Colon (tissue), 2 donors: ENCODE results near the gene POLE3.
"Not testable (repeated sequence)": the region's sequence is repeated elsewhere in the genome, so short reads cannot be mapped to it uniquely, and the experiment has no call there.

Source experiments
- FAIRE-seq: peaks from 2 replicates; lab custom pipeline; 2012; peaks lifted over from hg19 to GRCh38; lab: Jason Lieb, UNC
- donor health status: control.
- donor health status: control.

Gene POLE3, protein sequence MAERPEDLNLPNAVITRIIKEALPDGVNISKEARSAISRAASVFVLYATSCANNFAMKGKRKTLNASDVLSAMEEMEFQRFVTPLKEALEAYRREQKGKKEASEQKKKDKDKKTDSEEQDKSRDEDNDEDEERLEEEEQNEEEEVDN

DNA sequence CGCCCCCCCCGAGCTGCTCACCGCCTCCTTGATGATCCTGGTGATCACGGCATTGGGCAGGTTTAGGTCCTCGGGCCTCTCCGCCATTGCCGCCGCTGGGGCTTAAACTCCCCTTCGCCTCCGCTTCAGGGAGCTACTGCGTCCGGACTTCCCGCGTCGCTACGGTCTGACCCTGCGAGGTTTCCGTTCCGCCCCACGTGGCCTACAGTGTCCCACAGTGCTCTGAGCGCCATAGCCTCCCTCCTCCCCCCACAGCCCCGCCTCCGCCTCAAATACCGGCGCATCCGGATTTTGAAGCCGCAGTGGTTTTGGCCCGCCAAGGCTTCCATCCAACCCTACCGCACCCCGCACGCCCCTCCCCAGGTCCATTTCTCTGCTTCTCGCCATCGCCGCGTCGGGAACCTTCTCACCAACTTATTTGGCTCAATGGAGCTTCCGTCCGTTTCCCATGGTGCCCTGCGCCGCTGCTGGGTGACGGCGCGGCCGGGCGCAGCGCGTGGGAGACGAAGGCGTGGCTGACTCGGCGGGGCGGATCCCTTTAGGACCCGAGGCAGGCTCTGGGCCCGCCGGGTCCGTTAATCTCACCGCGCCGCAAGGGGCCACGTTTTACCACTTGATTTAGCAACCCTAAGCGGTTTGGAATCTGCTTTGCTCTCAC, at the start of gene POLE3, which contains the start of gene C9orf43:
Gene POLE3, minus strand, starts transcription at position 469 of the 658 bp plus-strand sequence. Its CDS starts 382 bp downstream, at position 87.
Gene C9orf43, plus strand, starts transcription at position 541 of the 658 bp plus-strand sequence. CDS start 2,747 bp downstream, outside the sequence.
- no peak for FAIRE-seq

DNA sequence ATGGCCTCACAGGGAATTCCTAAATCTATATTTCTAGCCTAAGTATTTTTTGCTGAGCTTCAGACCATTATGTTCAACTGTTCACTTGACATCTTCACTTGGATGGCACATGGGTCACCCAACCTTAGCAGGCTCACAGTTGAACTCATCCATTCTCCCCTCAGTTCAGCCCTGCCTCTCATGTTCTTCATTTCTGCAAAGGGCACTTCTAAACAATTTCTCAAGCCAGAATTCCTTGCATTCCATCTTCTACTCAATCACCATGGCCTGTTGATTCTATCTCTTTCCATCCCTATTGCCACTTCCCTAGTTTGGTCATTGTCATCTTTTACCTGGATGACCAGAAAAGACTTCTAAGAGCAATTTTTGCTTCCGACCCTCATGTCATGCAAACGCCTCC, 45.8 kb upstream of the POLE3 start:
- no peak for FAIRE-seq

DNA sequence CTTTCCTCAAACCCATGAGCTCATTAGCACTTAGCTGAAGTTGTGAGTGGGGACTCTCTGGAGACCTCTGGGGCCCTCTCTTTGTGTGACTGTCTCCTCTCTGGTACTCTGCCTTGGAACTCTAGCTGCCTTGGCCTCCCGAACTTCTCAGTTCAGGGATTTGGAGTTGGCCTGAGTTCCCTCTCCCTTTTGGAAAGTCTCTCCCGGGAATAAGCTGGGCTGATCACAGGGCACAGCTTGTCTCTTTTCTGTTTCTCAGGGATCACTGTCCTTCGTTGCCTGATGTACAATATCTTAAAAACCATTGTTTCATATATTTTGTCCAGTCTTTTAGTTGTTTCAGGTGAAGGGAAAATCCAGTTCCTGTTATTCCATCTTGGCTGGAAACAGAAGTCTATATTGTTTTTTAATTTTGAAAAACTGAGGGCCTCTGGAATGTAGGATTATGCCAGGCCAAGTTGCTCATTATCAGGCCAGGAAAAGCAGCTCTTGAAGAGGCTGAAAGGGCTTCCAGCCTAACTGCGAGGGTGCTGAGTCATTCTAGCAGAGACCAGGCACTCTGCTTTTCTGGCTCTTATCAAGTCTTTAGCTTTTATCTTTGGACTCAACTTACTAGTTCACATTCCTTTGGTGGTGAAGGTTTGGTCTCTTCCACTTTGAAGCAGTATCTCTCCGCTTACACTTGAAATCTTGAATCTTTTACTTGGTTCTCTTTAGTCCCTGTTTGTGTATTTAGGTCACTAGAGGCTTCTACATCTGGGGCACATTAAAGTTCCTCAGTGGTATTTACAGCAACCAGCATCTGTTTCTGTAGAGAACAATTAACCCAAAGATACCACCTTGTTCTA, 44.7 kb upstream of the POLE3 start:
- FAIRE-seq: no peak

DNA sequence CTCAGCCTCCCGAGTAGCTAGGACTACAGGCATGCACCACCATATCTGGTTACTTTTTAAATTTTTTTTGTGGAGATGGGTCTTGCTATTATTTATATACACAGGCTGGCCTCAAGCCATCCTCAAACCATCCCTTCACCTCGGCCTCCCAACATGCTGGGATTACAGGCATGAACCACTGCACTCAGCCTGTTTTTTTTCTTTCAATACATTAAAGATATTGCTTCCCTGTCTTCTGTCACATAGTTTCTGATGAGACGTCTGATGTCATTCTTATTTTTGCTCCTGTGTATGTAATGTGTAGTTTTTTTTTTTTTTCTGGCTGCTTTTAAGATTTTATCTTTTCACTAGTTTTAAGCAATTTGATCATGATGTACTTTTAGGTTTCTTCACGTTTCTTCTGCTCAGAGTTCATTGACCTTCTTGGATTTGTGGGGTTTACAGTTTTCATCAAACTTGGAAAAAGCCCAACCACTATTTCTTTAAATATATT, 41.7 kb upstream of the POLE3 start:
- FAIRE-seq: no peak

DNA sequence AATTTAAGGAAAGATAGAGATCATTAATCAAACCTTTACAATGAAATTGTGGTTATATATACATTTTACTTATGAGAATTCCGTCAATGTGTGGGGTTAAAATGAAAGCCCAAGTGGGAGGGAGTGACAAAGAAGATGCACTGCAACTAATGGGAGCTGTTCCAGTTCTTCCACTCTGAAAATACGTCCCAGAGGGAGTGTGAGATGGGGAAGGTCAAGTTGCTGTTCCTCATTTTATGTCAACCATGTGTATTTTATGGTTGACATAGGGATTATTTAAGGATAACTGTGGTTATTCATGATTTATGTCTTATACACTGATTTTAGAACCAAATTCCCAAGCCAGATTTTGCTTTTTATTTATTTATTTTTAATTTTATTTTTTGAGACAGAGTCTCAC, 38.9 kb upstream of the POLE3 start:
- FAIRE-seq: no peak

DNA sequence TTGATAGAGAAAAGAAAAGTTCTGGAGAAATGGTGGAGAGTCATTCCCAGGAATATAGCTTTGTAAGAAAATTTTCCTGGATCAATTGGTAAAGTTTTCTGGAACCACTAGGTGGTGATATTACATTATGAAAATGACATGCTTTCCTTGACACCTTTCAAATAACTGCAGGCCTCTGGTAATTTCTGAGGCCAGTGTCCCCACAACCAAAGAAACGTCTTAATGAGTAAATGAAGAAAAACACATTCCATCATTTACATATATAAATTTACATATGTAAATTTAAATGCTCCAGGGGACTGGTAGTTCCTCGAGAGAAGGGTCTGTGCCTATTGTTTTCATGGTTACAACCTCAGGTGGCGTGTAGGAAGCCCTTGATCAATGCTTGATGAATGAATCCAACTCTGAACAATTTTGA, 35.9 kb upstream of the POLE3 start:
- peak; percentile 45 for FAIRE-seq

DNA sequence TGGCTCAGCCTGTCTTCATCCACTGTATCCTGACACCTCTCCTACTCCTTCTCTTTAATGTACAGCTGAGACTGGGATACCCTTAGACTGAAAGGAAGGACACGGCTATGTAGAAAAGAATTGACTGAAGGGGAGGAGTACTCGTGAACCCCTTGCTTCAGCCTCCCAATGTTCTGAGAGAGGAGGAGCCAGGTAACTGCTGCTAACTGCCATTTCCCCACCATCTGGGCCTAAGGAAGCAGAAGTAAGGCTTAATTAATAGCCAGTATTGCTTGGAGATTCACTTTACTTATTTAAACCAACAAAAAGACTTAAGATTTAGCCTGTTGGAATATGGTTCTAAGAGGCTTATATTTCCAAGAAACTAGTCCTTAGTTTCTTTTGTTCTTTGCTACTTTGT, 34.3 kb upstream of the POLE3 start:
- FAIRE-seq: no peak

DNA sequence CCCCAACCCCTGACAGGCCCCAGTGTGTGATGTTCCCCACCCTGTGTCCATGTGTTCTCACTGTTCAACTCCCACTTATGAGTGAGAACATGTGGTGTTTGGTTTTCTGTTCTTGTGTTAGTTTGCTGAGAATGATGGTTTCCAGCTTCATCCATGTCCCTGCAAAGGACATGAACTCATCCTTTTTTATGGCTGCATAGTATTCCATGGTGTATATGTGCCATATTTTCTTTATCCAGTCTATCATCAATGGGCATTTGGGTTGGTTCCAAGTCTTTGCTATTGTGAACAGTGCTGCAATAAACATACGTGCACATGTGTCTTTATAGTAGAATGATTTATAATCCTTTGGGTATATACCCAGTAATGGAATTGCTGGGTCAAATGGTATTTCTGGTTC, 27.2 kb upstream of the POLE3 start:
- not testable (repeated sequence) for FAIRE-seq

DNA sequence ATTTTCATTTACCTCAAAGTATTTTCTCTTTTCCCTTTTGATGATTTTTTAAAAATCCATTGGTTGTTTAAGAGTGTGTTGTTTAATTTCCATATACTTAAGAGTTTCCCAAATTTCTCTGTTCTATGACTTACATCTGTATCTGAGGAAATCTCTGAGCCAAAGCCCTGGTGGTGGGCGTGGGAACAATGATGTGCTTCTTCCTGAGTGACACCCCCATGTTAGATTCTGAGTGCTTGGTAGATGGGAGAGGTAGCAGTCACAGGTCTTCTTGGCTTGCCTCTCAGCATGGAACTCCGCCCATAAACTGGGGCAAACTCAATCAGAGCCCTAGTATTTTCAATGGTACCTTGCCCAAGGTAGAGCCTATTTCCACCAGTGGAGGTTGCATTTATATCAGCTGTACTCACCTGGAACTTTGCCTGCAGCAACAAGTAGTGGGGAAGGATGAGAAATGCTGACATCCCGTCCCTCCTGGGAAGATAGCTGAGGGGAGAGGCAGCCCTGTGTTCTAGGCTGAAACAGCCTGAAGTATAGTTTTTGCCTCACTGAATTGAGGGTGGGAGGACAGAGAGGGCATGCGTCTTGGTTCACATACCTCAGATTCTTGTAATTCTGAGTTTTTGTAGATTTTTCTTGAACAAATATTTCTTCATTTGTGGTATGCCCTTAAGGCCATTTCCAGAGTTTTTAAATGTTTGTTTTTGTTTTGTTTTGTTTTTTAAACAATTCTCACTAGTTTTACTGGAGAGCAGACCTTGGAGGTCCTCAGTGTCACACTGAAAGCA, 26.4 kb upstream of the POLE3 start:
- FAIRE-seq: no peak

DNA sequence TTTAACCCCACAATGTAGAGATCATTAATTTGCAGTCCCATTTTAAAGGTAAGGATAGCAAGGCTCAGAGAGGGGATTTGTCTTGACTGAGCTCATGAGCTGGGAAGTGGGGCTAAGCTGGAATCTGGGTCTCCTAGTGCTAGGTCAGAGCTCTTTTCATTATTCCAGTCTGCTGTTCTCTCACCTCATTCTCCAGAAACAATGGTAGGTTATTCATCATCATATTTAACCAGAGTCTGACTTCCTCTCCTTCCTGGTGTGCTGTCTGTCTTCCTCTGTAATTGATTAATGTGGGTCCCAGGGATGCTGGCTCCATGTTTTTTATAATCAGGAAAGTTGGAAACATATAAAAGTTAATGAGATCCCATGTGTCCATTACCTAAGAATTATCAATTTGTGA, 20.7 kb upstream of the POLE3 start:
- no peak for FAIRE-seq

DNA sequence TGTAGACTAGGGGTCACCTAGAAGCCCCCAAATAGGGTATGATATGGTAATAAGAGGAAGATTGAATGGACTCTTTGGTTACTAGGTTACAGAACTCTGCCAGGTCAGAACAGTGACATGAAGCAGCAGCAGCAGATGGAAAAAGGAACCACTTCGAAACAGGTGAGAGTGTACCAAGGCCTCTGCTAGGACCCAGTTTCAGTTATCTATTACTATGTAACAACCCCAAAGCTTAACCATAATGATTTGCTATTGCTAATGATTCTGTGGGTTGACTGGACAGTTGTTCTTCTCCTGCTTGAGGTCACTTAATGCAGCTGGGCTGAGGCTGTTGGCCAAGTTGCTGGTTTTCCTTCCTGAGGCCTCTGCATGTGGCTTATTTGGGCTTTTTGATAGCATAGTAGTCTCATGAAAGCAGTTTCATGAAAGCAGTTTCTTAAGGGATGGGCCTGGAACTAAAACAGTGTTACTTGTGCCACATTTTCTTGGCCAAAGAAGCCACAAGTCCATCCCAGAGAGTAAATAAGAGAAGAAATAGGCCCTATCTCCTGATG, 17.7 kb upstream of the POLE3 start:
- FAIRE-seq: no peak

DNA sequence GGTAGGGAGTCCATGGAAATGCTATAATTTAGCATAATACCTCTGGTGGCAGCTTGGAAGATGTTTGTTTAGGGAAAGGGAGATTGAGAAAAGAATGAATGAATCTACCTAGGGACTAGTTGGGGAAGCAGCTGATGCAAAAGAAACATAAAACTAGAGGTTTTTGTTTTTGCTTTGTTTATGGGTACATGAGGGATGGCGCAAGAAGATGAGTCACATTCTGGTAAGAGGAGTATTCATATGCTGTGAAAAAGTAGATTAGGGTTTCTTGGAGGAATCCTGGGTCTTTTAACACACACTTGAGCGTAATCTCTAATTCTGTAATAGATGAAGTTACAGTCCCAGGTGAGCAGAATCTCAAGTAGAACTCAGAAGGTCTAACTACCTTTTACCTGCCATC, 17.2 kb upstream of the POLE3 start:
- no peak for FAIRE-seq

DNA sequence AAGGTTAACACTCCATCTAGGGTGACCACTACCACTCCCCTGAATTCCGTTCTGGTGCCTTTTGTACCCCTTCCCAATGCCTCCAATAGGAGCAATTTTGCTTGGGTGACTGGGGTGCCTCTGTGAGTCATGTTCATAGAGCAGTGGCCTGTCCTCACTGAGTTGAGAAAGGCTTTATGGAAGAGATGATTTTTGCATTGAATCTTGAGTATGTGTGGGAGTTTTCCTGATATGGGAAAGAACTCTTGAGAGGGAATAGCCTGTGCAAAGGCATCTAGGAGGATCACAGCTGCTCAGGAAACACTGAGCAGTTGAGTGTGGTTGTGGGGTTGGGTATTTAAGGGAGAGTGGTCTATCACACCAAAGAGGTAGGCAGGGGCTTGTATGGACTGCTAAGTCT, 16.2 kb upstream of the POLE3 start:
- no peak for FAIRE-seq

DNA sequence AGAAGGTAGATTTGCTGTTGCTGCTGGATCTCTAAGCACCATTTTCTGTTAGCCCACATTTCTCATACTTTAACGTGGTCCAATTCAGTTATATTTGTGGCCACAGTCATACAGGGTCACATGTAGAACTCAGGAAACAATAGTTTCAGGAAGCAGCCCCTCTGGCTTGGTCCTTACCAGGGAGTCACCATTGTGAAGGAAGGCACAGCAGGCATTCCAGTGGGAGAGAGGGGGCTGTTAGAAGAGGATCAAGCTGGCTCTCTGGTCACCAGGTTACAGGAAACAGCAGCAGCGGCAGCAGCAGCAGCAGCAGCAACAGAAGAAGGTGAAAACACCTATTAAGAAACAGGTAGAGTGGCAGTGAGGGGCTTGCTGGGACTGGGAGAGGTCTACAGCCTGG, 14.6 kb upstream of the POLE3 start:
- FAIRE-seq: no peak

DNA sequence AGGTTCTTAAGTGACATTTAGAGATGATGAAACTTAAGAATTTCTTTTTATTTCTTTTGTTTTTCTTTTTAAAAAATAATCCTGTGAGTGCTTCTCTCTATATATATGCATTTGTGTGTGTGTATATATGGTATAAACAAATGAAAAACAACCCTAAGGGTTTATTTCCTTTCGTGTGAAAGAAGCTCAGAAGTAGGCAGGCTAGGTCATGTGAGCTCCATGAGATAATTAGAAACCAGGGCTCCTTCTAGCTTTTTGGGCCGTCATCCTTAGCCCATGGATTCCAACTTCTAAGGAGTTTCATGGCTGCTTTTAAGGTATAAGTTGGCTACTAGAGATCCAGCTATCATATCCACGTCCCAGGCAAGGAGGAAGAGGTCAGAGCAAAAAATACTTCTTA, 11.3 kb upstream of the POLE3 start:
- FAIRE-seq: no peak

DNA sequence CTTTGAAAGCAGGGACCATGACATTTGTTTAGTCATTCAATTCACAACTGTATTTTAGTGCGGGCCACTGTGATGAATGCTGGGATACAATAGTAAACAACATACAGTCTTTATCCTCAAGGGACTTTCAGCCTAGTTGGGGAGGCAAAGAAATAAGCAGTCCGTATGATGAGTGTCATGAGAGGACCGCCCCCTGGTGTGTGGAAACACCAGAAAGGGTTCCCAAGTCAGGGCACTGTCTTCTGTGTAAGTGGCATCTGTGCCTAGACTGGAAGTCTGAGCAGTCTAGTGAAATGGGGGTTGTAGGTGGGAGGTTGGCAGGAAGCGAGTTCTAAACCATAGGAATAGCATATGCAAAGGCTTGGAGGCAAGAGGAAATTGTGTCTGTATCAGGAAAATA, 6.9 kb upstream of the POLE3 start:
- no peak for FAIRE-seq

DNA sequence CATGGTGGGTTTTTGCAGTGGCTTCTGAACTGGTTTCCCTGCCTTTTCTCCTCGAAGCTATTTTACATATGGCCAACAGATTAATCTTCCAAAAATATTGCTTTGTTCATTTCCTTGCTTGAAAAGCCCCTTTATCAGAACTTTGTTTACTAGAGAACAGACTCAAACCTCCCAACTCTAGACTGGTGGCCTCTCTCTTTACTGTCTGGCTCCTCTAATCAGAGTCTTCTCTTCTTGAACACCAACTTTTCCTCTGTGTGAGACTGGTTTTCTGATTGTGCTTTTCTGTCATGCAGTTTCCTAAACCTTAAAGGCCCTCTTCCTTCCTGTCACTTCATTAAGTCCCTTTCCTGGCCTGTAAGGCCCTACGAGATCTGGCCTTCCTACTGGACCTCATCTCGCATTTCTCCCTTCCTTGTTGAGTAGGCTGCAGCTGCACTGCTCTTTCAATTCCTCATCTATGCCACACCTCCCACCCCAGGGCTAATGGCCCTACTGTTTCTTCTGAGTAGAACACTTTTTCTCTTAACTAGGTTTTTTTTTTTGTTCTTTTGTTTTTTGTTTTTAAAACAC, 5.8 kb upstream of the POLE3 start:
- no peak for FAIRE-seq

DNA sequence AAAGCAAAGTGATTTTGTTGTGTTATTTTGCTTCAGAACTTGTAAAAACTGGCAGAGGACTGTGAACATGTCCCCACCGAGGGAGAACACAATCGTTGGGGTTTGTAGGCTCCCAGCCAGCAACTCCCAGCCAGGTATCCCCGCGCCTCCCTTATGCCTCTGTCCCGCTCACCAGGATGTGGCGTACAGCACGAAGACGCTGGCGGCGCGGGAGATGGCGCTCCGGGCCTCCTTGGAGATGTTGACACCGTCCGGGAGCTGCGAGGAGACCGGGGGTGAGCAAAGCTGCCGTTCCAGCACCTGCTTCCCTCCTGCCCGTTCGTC, 630 bp downstream of the POLE3 start:
- FAIRE-seq: no peak

DNA sequence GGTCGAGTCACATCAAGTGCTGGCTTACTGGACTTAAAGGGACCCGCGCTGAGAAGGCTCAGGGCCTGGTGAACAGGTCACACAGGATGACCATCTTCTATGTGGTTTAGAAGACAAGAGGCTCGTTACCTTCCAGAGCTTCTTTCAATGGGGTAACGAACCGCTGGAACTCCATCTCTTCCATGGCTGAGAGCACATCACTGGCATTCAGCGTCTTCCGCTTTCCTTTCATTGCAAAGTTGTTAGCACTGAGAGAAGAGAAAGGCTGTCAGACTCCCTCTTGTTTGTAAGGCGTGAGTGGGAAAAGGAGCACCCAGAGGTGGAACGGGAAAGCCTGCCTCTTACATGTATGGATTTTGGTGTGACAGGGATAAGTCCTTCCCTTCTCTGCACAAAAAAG, 994 bp downstream of the POLE3 start:
- no peak for FAIRE-seq

DNA sequence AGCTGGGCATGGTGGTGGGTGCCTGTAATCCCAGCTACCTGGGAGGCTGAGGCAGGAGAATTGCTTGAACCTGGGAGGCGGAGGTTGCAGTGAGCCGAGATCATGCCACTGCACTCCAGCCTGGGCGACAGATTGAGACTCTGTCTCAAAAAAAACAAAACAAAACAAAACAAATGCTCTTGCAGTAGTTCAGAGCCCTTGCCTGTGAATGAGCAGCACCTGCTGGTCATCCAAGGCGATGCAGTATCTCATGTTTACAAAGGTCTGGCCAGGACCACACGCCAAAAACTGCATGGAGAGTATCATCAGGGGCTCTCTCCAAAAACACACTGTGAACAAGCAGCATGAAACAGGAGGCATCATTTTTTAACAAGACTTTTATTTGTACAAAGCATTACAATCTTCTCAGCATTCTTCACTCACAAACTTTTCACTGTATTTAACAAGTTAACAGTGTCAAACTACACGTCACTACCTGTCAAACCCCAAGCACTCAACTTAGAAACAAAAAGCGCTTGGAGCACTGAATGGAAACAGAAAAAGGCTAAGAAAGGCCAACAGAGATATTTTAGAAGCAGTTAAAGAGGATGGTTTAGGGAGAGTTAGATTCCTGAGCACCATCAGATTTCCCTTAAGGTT, 3.5 kb downstream of the POLE3 start:
- not testable (repeated sequence) for FAIRE-seq

DNA sequence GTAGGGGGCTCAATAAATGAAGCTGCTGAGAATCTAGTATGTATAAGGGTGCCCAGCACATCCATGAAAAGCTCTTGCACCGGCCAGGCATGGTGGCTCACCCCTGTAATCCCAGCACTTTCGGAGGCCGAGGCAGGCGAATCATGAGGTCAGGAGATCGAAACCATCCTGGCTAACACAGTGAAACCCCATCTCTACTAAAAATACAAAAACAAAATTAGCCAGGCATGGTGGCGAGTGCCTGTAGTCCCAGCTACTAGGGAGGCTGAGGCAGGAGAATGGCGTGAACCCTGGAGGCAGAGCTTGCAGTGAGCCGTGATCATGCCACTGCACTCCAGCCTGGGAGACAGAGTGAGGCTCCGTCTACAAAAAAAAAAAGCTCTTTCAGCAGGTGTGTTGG, 4.1 kb downstream of the POLE3 start:
- FAIRE-seq: not testable (repeated sequence)
